Measurements from ENCODE around the gene SYT8.

DNA sequence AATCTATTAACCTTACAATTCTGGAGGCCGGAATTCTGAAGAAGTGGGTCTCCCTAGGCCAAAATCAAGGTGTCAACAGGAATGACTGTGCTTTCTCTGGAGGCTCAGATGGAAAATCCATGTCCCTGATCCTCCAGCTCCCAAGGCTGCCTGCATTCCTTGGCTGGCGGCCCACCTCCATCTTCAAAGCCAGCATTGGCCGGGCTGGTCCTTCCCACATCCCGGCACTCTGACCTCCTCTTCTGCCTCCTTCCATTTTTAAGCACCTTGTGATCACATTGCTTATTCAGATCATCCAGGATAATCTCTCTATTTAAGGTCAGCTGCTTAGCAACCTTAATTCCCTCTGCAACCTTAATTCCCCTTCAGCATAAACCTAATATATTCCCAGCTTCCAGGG lies 48.3 kb upstream of the SYT8 start:
- TF ChIP-seq POLR2A (IDR thresholded peaks at IDR 0.05): no peak
- TF ChIP-seq, protein P1, sequence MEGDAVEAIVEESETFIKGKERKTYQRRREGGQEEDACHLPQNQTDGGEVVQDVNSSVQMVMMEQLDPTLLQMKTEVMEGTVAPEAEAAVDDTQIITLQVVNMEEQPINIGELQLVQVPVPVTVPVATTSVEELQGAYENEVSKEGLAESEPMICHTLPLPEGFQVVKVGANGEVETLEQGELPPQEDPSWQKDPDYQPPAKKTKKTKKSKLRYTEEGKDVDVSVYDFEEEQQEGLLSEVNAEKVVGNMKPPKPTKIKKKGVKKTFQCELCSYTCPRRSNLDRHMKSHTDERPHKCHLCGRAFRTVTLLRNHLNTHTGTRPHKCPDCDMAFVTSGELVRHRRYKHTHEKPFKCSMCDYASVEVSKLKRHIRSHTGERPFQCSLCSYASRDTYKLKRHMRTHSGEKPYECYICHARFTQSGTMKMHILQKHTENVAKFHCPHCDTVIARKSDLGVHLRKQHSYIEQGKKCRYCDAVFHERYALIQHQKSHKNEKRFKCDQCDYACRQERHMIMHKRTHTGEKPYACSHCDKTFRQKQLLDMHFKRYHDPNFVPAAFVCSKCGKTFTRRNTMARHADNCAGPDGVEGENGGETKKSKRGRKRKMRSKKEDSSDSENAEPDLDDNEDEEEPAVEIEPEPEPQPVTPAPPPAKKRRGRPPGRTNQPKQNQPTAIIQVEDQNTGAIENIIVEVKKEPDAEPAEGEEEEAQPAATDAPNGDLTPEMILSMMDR (IDR thresholded peaks at IDR 0.05 in 8 of 11, conservative IDR thresholded peaks at IDR 0.05 in 3 of 11): no peak
- no peak for TF ChIP-seq POLR2AphosphoS5 (IDR thresholded peaks at IDR 0.05)
